PC-9 (cell line): Measurements from ENCODE around the gene MAEL. TPM values are rescaled to one million over a fixed set of nuclear protein-coding genes. Genes with fewer than 3 reads are reported as not detected.
"Not testable (repeated sequence)": the region's sequence is repeated elsewhere in the genome, so short reads cannot be mapped to it uniquely, and the experiment has no call there.

ENCODE experiments used
- BruUV-seq: library from RNA; stranded (reverse); fragments of 400-500 nt; replicated peaks from 2 replicates; lab custom pipeline; 2021; lab: Mats Ljungman, UMichigan
- CTCF ChIA-PET: fragments of 300-600 bp; sonication (Branson Sonifier 250); formaldehyde crosslinking; loops from one replicate; lab custom pipeline; 2022; ENCODE audit warnings: antibody characterized with exemption; lab: Charles Lee
- POLR2A ChIA-PET: fragments of 300-600 bp; sonication (Branson Sonifier 250); formaldehyde crosslinking; loops from one replicate; lab custom pipeline; 2022; ENCODE audit warnings: antibody characterized with exemption; ENCODE audit not compliant: unreplicated experiment; lab: Charles Lee
- DNase-seq, 2 experiments: peaks; one replicate each; pipeline versions ENCODE4 v3.0.0 to v3.0.0-alpha.2; 2015 to 2022; ENCODE audit warnings: mixed read lengths in 1 of 2
- H2AFZ ChIP-seq: fragments of 200-600 bp; sonication (generic); 2 replicates; pipeline ENCODE4 v1.8.1; 2017; ENCODE audit warnings: antibody characterized with exemption
- H3F3A ChIP-seq: fragments of 200-600 bp; sonication (generic); 2 replicates; pipeline ENCODE4 v1.8.1; 2017; ENCODE audit warnings: antibody characterized with exemption, mild to moderate bottlenecking, low read depth; ENCODE audit not compliant: insufficient read depth
- H3K27ac ChIP-seq: fragments of 200-600 bp; sonication (generic); 2 replicates; pipeline ENCODE4 v1.6.1; 2016; ENCODE audit warnings: mixed run types
- H3K27me3 ChIP-seq: fragments of 200-600 bp; sonication (generic); 2 replicates; pipeline ENCODE4 v1.6.1; 2016; ENCODE audit warnings: low read depth, mixed run types; ENCODE audit not compliant: insufficient read depth
- H3K36me3 ChIP-seq: fragments of 200-600 bp; sonication (generic); 2 replicates; pipeline ENCODE4 v1.6.1; 2016; ENCODE audit warnings: low read depth, mixed run types
- H3K4me1 ChIP-seq: fragments of 200-600 bp; sonication (generic); replicated peaks from 2 replicates; pipeline ENCODE4 v1.6.1; 2016; ENCODE audit warnings: mixed run types; ENCODE audit not compliant: insufficient read depth
- H3K4me2 ChIP-seq: fragments of 200-600 bp; sonication (generic); 2 replicates; pipeline ENCODE4 v1.6.1; 2017; ENCODE audit warnings: mixed run types
- H3K4me3 ChIP-seq: fragments of 200-600 bp; sonication (generic); 2 replicates; pipeline ENCODE4 v1.6.1; 2016; ENCODE audit warnings: mixed run types
- H3K79me2 ChIP-seq: fragments of 200-600 bp; sonication (generic); 2 replicates; pipeline ENCODE4 v1.6.1; 2017; ENCODE audit warnings: low read depth, mixed run types
- H3K9me2 ChIP-seq: fragments of 200-600 bp; sonication (generic); 2 replicates; pipeline ENCODE4 v1.8.1; 2017; ENCODE audit warnings: mild to moderate bottlenecking; ENCODE audit not compliant: insufficient read depth
- H3K9me3 ChIP-seq: fragments of 200-600 bp; sonication (generic); 2 replicates; pipeline ENCODE4 v1.8.1; 2016; ENCODE audit warnings: low read depth; ENCODE audit not compliant: insufficient read depth
- H4K20me1 ChIP-seq: fragments of 200-600 bp; sonication (generic); 2 replicates; pipeline ENCODE4 v1.8.1; 2017; ENCODE audit not compliant: insufficient read depth
- EZH2 ChIP-seq: fragments of 200-600 bp; sonication (generic); IDR thresholded peaks from 2 replicates; pipeline ENCODE4 v1.8.0; 2017; ENCODE audit warnings: antibody characterized with exemption, low read depth
- intact Hi-C: fragments of 100-400 bp; cut with micrococcal nuclease; formaldehyde crosslinking; loops from one replicate; pipeline ENCODE4 v1.10.0; 2022; ENCODE audit not compliant: unreplicated experiment
- total RNA-seq: library from RNA; stranded (reverse); gene quantifications from 2 replicates; pipeline ENCODE4 v1.2.3, GENCODE V29; 2021
- TF ChIP-seq, protein P1 (sequence below): fragments of 200-600 bp; sonication (generic); conservative IDR thresholded peaks from 2 replicates; pipeline ENCODE4 v1.6.1; 2017; ENCODE audit warnings: mixed run types, antibody characterized with exemption, mild to moderate bottlenecking, moderate library complexity

The MAEL gene
- total RNA-seq, 1 experiment from 2014 or later = not detected

DNA sequence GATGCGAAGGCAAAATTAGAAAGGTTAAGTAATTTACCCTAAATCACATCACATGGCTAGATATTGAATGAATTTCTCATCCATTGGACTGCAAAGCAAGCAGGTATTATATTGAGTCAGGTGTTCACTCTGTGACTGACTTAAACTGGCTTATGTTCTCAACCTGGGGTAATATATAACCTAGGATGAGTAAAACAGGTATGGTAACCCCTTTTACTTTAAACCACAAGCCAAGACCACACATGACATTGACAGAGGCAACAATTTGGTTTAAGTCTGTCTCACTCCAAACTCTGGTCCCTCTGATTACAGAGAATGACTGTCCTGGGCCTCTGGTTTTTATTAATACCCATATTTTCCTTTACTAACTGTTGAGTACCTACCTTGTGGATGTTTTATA, 33.3 kb downstream of the MAEL start:
- no peak overlapping the region for H3K27ac ChIP-seq
- no peak for DNase-seq
- intact Hi-C loops = no loop called here
- H3K4me1 ChIP-seq = no peaks in the 10 kb centered on the region
- ChIA-PET POLR2A (no interaction called here), CTCF (no interaction called here)
- 0 out of 2 replicates have a peak, but pooled peaks cover 5% of the 10 kb centered on the region for H3K27me3 ChIP-seq
- no peaks in the 10 kb centered on the region for H3K36me3 ChIP-seq
- no peak overlapping the region for H2AFZ ChIP-seq
- H3K4me2 ChIP-seq = no peak overlapping the region
- 0 out of 2 replicates have a peak, but pooled peaks cover 6% of the 10 kb centered on the region for H3K9me2 ChIP-seq
- no peaks in the 10 kb centered on the region for H4K20me1 ChIP-seq
- no peaks in the 10 kb centered on the region for H3F3A ChIP-seq
- H3K9me3 ChIP-seq = no peaks in the 10 kb centered on the region
- no peak for TF ChIP-seq EZH2
- TF ChIP-seq, protein P1, sequence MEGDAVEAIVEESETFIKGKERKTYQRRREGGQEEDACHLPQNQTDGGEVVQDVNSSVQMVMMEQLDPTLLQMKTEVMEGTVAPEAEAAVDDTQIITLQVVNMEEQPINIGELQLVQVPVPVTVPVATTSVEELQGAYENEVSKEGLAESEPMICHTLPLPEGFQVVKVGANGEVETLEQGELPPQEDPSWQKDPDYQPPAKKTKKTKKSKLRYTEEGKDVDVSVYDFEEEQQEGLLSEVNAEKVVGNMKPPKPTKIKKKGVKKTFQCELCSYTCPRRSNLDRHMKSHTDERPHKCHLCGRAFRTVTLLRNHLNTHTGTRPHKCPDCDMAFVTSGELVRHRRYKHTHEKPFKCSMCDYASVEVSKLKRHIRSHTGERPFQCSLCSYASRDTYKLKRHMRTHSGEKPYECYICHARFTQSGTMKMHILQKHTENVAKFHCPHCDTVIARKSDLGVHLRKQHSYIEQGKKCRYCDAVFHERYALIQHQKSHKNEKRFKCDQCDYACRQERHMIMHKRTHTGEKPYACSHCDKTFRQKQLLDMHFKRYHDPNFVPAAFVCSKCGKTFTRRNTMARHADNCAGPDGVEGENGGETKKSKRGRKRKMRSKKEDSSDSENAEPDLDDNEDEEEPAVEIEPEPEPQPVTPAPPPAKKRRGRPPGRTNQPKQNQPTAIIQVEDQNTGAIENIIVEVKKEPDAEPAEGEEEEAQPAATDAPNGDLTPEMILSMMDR = no peak
- no peak overlapping the region for H3K4me3 ChIP-seq
- H3K79me2 ChIP-seq = no peaks in the 10 kb centered on the region
- BruUV-seq = no TSS peak

DNA sequence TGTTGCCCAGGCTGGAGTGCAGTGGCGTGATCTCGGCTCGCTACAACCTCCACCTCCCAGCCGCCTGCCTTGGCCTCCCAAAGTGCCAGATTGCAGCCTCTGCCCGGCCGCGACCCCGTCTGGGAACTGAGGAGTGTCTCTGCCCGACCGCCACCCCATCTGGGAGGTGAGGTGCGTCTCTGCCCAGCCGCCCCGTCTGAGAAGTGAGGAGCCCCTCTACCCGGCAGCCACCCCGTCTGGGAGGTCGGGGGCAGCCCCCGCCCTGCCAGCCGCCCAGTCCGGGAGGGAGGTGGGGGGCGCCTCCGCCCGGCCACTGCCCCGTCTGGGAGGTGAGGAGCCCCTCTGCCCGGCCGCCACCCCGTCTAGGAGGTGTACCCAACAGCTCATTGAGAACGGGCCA, 40.5 kb downstream of the MAEL start:
- H3K36me3 ChIP-seq, H3K4me1 ChIP-seq, H3K27ac ChIP-seq, DNase-seq, H3K4me2 ChIP-seq, H3K4me3 ChIP-seq, H4K20me1 ChIP-seq, POLR2A ChIA-PET, intact Hi-C loops, H2AFZ ChIP-seq, H3K79me2 ChIP-seq, H3F3A ChIP-seq, H3K9me3 ChIP-seq, BruUV-seq, H3K9me2 ChIP-seq, CTCF ChIA-PET: not testable (repeated sequence)
- peaks cover 40% of the 10 kb centered on the region for H3K27me3 ChIP-seq

DNA sequence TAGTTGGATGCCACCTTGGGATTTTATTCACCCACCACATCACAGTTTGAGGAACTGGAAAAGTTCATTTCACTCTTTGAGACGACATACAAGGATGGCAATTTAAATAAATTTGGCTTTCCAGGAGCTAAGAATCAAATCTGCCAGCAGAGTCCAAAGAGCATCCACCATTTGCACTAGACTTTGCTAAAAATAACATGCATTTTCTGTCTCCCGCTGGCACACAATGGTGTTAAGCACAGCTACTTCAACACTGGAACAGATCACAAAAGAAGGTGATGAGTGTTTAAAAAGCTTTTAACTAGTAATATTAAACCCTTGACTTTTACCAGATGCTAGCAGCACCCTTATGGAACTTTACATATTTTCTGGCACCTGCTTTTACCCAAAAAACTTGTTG, 44.6 kb downstream of the MAEL start:
- CTCF ChIA-PET = no interaction called here
- intact Hi-C loops = no loop called here
- Histone ChIP-seq H3K36me3 (no peaks in the 10 kb centered on the region), H3F3A (no peaks in the 10 kb centered on the region), H3K27me3 (peaks cover 39% of the 10 kb centered on the region), H2AFZ (no peak overlapping the region), H4K20me1 (no peaks in the 10 kb centered on the region), H3K4me1 (no peaks in the 10 kb centered on the region), H3K79me2 (no peaks in the 10 kb centered on the region), H3K27ac (no peak overlapping the region), H3K4me3 (no peak overlapping the region), H3K4me2 (no peak overlapping the region), H3K9me2 (no peaks in the 10 kb centered on the region), H3K9me3 (no peaks in the 10 kb centered on the region)
- TF ChIP-seq, protein P1 = no peak
- TF ChIP-seq EZH2 = no peak
- POLR2A ChIA-PET = no interaction called here
- DNase-seq = no peak
- BruUV-seq = no TSS peak
